Spleen (tissue), 11 donors: ENCODE measurements around the gene SPIN1. TPM values are rescaled to one million over a fixed set of nuclear protein-coding genes. Genes with fewer than 3 reads are reported as not detected.

Experiments used
- DNase-seq: peaks from one replicate; pipeline ENCODE4 v3.0.0-alpha.2; 2020
- H3K27ac ChIP-seq, 8 donors: fragments of 200-600 bp; sonication (generic) in 7 of 8; 1 replicate in 4 of 8; 2 replicates in 4 of 8; pipeline versions ENCODE4 v1.5.0 to v1.8.0; 2016 to 2021; ENCODE audit warnings: inconsistent platforms in 4 of 8, mild to moderate bottlenecking in 4 of 8, moderate library complexity in 1 of 8
- H3K27me3 ChIP-seq, 7 donors: fragments of 200-600 bp; sonication (generic) in 6 of 7; replicated peaks in 1 of 7; 1 replicate in 4 of 7; 2 replicates in 3 of 7; pipeline versions ENCODE4 v1.5.0 to v1.8.0; 2016 to 2021; ENCODE audit warnings: inconsistent platforms in 3 of 7, mild to moderate bottlenecking in 1 of 7
- H3K36me3 ChIP-seq, 6 donors: fragments of 200-600 bp; sonication (generic) in 5 of 6; 1 replicate in 4 of 6; 2 replicates in 2 of 6; pipeline versions ENCODE4 v1.5.0 to v1.8.0; 2016 to 2021; ENCODE audit warnings: inconsistent platforms in 2 of 6
- H3K4me1 ChIP-seq, 6 donors: fragments of 200-600 bp; sonication (generic) in 5 of 6; 1 replicate in 3 of 6; 2 replicates in 3 of 6; pipeline versions ENCODE4 v1.5.0 to v1.8.0; 2016 to 2021; ENCODE audit warnings: inconsistent platforms in 3 of 6
- H3K4me3 ChIP-seq, 8 donors: fragments of 200-600 bp; sonication (generic) in 7 of 8; 1 replicate in 4 of 8; 2 replicates in 4 of 8; pipeline versions ENCODE4 v1.5.0 to v1.8.0; 2016 to 2021; ENCODE audit warnings: inconsistent platforms in 4 of 8, mild to moderate bottlenecking in 4 of 8, moderate library complexity in 2 of 8
- H3K9me3 ChIP-seq, 8 donors: fragments of 200-600 bp; sonication (generic) in 7 of 8; 1 replicate in 4 of 8; 2 replicates in 4 of 8; pipeline versions ENCODE4 v1.5.0 to v1.8.0; 2016 to 2021; ENCODE audit warnings: inconsistent platforms in 4 of 8
- POLR2A ChIP-seq, 3 donors: fragments of 450-650 bp; IDR thresholded peaks; one replicate each; pipeline ENCODE4 v1.5.1; 2017; ENCODE audit warnings: antibody characterized with exemption in 3 of 3, mild to moderate bottlenecking in 1 of 3
- POLR2AphosphoS5 ChIP-seq, 3 donors: sonication (generic); formaldehyde crosslinking; IDR thresholded peaks; one replicate each; pipeline ENCODE4 v1.5.1; 2017; ENCODE audit warnings: antibody characterized with exemption in 3 of 3
- WGBS, 5 donors: extraction: QIAGEN DNeasy Blood & Tissue Kit in 3 of 5; methylation state at CpG; one replicate each; pipeline versions ENCODE4 v1.1.5 to v1.1.7; 2013 to 2018; 5-methylcytosine and 5-hydroxymethylcytosine counted together
- intact Hi-C: fragments of 100-400 bp; cut with DNase I; formaldehyde crosslinking; loops from one replicate; pipeline ENCODE4 v1.15.0; 2023; ENCODE audit warnings: low total_unique reads
- polyA plus RNA-seq, 3 donors: library from polyadenylated mRNA; stranded (reverse); fragments of 200-250 nt; gene quantifications; one replicate each; pipeline ENCODE4 v1.2.1, GENCODE V29; 2013
- total RNA-seq, 7 donors: library from RNA; depleted of rRNA in 3 of 7; stranded (reverse); fragments of >200 nt in 3 of 7; fragmentation: NEBNext Ultra II Directional in 4 of 7; extraction: Animal tissue kit (Norgen Biotek cat#: 25700) in 4 of 7; gene quantifications; one replicate each; pipeline versions ENCODE4 v1.1.0 to v1.2.1, GENCODE V29; 2016 to 2021
- TF ChIP-seq, protein P1 (sequence below), 11 experiments: fragments of 200-600 bp in 7 of 11; fragments of 450-650 bp in 4 of 11; sonication (generic) in 4 of 11; IDR thresholded peaks in 8 of 11; conservative IDR thresholded peaks in 3 of 11; 1 replicate in 7 of 11; 2 replicates in 4 of 11; pipeline versions ENCODE4 v1.4.0 to v1.8.0; 2016 to 2021; ENCODE audit warnings: antibody characterized with exemption in 11 of 11, inconsistent platforms in 4 of 11, mild to moderate bottlenecking in 1 of 11
- donor health status: healthy with polysubstance abuse.
- donor health status: DM: no; HTN: no; CAD: no; lungs with moderate emphysema.
- donor health status: DM: no; HTN: no; CAD: no.
- donor health status: Bipolar disorder and iron deficiency.
- donor health status: healthy.
- donor health status: DM: no; HTN: no; CAD: no.
- donor health status: DM: yes; HTN: yes; CAD: no.

The SPIN1 gene
- total and polyA plus RNA-seq, 10 donors = 12.6 to 55.1 (median 42.9) TPM

DNA sequence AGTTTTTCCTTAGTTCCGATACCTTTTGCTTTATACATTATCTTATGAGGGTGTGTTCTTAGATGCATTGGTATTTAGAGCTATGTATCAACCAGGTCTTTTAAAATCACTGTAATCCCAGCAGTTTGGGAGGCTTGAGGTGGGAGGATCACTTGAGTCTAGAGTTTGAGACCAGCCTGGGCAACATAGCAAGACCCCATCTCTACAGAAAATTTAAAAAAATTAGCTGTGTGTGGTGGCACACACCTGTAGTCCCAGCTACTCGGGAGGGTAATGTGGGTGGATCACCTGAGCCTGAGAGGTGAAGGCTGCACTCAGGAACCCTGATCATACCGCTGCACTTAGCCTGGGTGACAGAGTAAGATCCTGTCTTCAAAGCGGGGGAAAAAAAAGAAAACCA lies 15.1 kb downstream of the SPIN1 start:
- TF ChIP-seq, protein P1, sequence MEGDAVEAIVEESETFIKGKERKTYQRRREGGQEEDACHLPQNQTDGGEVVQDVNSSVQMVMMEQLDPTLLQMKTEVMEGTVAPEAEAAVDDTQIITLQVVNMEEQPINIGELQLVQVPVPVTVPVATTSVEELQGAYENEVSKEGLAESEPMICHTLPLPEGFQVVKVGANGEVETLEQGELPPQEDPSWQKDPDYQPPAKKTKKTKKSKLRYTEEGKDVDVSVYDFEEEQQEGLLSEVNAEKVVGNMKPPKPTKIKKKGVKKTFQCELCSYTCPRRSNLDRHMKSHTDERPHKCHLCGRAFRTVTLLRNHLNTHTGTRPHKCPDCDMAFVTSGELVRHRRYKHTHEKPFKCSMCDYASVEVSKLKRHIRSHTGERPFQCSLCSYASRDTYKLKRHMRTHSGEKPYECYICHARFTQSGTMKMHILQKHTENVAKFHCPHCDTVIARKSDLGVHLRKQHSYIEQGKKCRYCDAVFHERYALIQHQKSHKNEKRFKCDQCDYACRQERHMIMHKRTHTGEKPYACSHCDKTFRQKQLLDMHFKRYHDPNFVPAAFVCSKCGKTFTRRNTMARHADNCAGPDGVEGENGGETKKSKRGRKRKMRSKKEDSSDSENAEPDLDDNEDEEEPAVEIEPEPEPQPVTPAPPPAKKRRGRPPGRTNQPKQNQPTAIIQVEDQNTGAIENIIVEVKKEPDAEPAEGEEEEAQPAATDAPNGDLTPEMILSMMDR (IDR thresholded peaks at IDR 0.05 in 8 of 11, conservative IDR thresholded peaks at IDR 0.05 in 3 of 11) = no peak
- no peak for TF ChIP-seq POLR2AphosphoS5 (IDR thresholded peaks at IDR 0.05)
- no peak for TF ChIP-seq POLR2A (IDR thresholded peaks at IDR 0.05)
- Histone ChIP-seq H3K27me3 (no peaks in the 10 kb centered on the region), H3K36me3 (peaks cover 0 to 4% (median 0%) of the 10 kb centered on the region in 6 donors), H3K27ac (no peak overlapping the region), H3K4me3 (no peak overlapping the region), H3K4me1 (no peaks in the 10 kb centered on the region), H3K9me3 (no peaks in the 10 kb centered on the region)
- WGBS, 5 donors = 89 to 95% (median 93%) methylated on average over 4 of the region's 4 CpGs
- DNase-seq = no peak
- intact Hi-C loops = no loop called here

DNA sequence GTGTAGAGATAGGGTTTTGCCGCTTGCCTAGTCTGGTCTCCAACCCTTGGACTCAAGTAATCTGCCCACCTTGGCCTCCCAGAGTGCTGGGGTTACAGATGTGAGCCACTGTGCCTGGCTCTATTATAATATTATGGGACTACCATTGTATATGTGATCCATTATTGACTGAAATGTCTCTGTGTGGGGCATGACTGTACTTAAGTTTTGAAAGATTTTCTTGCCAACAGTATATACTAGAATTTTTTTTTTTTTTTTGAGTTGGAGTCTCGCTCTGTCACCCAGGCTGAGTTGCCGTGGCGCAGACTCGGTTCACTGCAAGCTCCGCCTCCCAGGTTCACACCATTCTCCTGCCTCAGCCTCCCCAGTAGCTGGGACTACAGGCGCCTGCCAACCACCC lies 17.8 kb downstream of the SPIN1 start:
- H3K4me3 ChIP-seq = no peak overlapping the region
- no peaks in the 10 kb centered on the region for H3K9me3 ChIP-seq
- H3K27me3 ChIP-seq = no peaks in the 10 kb centered on the region
- DNase-seq = no peak
- H3K4me1 ChIP-seq = no peaks in the 10 kb centered on the region
- intact Hi-C loops = no loop called here
- H3K27ac ChIP-seq = no peak overlapping the region
- WGBS, 5 donors = 93 to 99% (median 95%) methylated on average over 7 of the region's 7 CpGs
- TF ChIP-seq, protein P1 (IDR thresholded peaks at IDR 0.05 in 8 of 11, conservative IDR thresholded peaks at IDR 0.05 in 3 of 11) = no peak
- TF ChIP-seq POLR2A (IDR thresholded peaks at IDR 0.05) (no peak), POLR2AphosphoS5 (IDR thresholded peaks at IDR 0.05) (no peak)
- peaks cover 0 to under 1% (median 0%) of the 10 kb centered on the region in 6 donors for H3K36me3 ChIP-seq

DNA sequence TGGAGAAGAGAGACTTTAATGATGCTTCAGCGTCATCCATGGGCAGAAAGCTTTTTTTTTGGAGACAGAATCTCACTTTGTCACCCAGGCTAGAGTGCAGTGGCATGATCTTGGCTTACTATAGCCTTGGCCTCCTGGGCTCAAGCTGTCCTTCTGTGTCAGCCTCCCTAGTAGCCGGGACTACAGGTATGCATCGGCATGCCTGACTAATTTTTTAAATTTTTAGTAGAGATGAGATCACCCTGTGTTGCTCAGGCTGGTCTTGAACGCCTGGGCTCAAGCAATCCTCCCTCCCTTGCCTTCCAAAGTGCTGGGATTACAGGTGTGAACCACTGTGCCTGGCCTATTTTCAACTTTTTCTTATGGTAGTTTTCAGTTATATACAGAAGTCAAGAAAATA lies 23.2 kb downstream of the SPIN1 start:
- Histone ChIP-seq H3K36me3 (peaks cover 0 to 39% (median 0%) of the 10 kb centered on the region in 6 donors), H3K9me3 (peaks cover 5 to 48% (median 35%) of the 10 kb centered on the region in 8 donors), H3K27me3 (no peaks in the 10 kb centered on the region), H3K4me3 (no peak overlapping the region), H3K27ac (no peak overlapping the region), H3K4me1 (no peaks in the 10 kb centered on the region)
- intact Hi-C loops = no loop called here
- DNase-seq = no peak
- 94 to 99% (median 95%) methylated on average over 4 of the region's 4 CpGs for WGBS, 5 donors
- TF ChIP-seq, protein P1 (IDR thresholded peaks at IDR 0.05 in 8 of 11, conservative IDR thresholded peaks at IDR 0.05 in 3 of 11) = no peak
- TF ChIP-seq POLR2AphosphoS5 (IDR thresholded peaks at IDR 0.05) (no peak), POLR2A (IDR thresholded peaks at IDR 0.05) (no peak)

DNA sequence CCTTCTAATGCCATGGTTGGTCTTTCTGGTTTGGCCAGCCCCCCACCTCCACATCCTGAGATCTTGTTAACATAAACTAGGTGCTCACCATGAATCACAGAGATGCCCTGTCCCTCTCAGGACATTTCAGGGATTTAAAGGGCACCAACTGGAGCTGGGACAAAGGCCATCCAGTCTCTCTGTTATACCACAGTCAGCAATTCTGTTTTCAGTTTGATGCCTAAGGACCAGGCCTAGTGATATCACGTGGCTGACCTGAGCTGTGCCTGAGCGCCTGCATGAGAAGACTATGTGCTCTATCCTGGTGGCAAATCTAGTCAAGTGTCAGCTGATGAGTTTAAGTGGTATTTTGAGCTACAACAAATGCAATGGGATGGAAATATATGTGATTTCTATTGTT lies 26.1 kb downstream of the SPIN1 start:
- intact Hi-C loops = no loop called here
- WGBS, 5 donors = 94 to 100% (median 97%) methylated on average over 2 of the region's 2 CpGs
- DNase-seq = no peak
- Histone ChIP-seq H3K4me3 (no peak overlapping the region), H3K9me3 (peaks cover 10 to 73% (median 56%) of the 10 kb centered on the region in 8 donors), H3K36me3 (peaks cover 0 to 67% (median 9%) of the 10 kb centered on the region in 6 donors), H3K27me3 (no peaks in the 10 kb centered on the region), H3K27ac (no peak overlapping the region), H3K4me1 (no peaks in the 10 kb centered on the region)
- TF ChIP-seq POLR2AphosphoS5 (IDR thresholded peaks at IDR 0.05) (no peak), POLR2A (IDR thresholded peaks at IDR 0.05) (no peak)
- TF ChIP-seq, protein P1 (IDR thresholded peaks at IDR 0.05 in 8 of 11, conservative IDR thresholded peaks at IDR 0.05 in 3 of 11) = no peak
